ENCODE results near the gene ZNF827.

ZNF827 gene

DNA sequence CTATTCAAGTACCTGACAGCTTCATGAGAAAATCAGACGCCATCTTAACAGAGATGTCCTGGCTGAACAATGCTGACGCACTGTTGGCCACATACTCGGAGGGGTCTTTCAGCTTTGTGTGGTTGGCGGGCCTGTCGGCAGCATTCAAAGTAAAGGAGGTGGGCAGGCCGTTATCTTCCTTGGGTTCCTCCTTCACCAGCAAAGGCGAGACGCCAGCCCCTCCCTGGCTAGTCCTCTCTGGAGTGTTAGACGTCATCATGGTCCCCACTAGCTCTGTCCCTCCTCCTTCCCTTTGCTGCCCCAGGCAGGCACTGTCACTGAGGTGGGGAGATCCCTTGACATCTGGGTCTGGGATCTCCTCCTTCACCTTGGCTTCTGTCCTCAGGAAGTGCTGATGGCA lies 53.0 kb downstream of the ZNF827 start:
- DNase-seq = no peak

DNA sequence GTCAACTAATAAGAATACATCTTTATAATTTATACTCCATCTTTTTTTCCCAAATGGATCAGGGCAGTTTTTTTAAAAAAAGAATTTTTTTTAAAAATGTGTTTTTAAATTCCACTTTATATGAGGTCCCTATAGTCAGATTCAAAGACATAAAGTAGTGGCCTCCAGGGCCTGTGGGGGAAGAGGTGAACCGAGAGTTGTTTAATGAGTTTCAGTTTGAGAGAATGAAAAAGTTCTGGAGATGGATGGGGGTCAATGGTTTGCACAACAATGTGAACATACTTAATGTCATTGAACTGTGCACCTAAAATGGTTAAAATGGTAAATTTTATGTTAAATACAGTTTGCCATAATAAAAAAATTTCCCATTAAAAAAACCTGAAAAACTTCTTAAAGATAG lies 53.8 kb downstream of the ZNF827 start:
- DNase-seq = no peak

DNA sequence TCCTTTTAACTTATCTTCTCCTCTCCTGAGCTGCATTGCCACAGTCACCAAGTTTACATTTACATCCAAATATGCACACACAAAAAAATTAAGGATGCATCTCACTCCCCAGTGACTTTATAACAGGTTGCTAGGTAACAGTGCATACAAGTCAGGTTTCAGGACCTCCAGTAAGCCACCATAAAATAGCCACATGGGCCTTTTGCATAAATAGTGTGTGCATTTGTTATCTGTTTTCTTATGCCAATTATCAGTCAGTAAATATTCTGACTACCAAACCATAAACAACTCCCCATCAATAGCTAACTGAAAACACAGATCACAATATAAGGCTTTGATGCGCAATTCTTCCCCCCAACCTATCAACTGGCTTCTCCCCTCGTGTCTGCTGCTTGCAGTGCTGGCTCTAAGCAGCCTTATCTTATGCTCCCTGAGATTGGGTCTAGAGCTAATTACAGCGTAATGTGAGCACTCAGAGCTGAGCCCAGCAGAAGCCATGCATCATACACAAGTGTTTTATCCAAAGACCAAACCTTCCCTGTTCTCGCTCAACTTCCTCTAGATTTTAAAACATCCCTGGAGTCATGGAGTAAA lies 55.4 kb downstream of the ZNF827 start:
- no peak for DNase-seq

DNA sequence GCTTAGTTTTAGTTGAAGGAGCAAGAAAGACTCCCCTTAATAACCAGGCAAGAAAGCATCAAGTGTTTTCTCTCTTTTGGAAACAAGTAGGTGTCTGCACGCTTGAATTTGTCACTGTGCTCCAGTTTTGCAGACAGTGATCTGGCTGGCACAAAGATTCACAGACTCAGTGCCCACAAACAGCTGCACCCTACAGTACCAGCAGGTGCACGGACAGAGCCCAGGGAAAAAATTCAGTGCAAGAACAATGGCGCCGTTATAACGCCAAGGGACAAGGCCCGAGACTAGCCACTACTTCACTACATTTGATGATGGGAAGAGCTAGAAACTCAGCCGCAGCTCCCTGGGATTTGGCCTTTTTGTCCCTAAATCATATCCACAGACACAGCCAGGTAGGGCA lies 56.0 kb downstream of the ZNF827 start:
- no peak for DNase-seq

DNA sequence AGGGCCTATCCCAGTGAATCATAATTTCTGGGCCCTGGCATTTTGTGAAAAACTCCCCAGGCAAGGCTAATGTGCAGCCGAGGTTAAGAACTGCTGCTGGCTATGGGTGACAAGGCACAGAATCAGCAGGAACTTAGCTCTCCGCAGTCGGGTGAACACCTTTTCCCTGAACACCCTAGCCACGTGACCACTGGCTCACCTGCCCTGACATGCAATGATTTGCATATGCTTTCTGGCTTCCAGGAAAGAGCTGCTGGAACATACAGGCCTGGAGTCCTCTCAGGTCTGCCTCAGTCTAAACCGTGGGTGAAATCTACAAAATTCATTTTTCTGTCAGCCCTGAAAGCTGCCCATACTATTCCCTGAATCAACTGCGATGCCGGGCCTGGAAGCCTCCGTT lies 56.6 kb downstream of the ZNF827 start:
- DNase-seq = no peak

DNA sequence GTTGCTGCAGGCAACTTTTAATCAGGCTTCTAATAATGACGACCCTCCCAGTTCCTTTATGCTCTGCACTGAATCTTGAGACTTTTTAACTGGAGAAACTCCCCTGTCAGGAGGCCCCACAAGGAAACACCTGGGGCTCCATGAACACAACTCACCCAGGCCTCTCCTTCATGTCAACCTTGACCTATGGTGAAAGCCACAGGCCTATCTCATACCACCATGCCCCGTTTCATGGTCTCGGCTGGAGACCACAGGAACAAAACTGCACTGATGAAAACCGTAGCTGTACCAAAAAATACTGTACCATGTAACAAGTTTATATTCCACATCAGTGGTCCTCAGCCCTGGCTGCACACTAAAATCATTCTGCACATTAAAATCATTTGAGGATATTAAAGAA lies 57.0 kb downstream of the ZNF827 start:
- DNase-seq = no peak

DNA sequence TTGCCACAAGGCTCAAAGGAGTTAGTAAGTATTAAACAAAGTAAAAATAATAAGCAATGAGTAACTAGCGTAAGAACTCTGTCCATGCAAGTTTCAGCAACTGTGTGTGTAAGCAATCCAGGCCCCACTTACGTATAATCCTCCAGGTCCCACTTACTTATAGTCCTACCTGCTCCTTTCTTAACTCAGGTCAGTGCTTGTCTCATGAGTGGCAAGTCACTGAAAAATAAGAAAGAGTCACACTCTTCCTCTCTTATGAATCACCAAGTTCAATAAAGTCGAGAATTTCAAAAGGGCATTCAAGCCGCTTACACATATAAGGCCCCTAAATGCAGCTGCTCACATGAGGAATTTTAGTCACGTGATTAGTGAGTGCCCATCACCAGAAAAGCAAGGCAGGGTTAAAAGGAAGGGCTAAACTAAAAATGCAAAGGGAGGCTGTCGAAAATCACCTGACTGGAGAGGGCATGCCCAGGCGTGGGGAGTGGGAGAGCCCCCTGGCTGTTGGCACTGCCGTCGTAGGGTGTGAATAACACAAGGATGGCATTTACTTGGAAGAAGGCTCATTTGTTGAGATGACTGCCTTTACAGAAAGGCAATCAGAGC lies 58.2 kb downstream of the ZNF827 start:
- no peak for DNase-seq

DNA sequence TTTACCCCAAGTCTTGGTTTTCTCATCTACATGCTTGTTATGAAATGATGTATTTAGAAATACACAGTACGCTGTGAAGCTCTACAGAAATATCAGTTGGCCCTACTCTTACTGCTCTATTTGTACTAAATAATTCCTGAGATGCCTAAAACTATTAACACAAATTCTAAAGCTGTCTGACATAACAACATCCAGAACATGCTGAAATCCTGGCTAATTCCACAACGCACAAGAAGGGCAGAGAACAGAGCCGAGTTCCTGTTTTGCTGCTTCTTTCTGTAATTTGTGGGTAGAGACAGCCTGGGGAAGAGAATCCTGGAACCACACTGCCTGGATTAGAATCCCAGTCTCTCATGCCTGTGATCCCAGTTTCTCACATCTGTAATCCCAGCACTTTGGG lies 59.0 kb downstream of the ZNF827 start:
- no peak for DNase-seq

DNA sequence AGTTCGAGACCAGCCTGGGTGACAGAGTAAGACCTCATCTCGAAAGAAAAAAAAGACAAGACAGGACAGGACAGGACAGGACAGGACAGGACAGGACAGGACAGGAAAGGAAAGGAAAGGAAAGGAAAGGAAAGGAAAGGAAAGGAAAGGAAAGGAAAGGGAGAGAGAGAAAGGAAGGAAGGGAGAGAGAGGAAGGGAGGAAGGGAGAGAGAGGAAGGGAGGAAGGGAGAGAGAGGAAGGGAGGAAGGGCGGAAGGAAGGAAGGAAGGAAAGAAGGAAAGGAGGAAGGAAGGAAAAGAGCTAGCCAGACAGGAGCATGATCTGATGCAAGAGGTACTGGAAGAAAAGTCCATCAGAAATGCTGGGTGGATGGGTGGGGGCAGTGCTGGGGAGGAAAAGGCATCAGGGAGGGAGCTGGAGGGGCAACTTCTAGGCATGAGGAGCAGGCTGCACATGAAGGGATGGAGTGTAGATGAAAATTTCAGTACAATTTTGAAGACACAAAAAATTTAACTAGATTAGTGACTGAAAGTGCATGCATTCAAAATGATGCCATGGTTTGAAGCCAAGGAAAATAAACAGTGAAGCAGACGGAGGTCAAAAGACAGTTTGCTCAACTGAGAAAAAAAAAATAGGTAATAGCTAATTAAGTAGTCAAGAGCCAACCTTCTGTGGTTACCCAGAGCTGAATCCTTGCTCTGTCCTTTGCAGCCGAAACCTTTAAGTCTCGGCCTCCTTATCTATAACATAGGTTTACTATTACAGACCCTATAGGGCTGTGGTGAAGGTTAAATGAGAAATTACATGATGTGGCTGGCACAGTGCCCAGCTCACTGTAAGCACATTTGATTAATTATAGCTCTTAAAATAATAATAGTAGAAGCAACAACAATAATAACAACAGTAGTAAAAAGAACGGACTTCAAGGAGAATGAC lies 59.9 kb downstream of the ZNF827 start:
- DNase-seq = no peak

DNA sequence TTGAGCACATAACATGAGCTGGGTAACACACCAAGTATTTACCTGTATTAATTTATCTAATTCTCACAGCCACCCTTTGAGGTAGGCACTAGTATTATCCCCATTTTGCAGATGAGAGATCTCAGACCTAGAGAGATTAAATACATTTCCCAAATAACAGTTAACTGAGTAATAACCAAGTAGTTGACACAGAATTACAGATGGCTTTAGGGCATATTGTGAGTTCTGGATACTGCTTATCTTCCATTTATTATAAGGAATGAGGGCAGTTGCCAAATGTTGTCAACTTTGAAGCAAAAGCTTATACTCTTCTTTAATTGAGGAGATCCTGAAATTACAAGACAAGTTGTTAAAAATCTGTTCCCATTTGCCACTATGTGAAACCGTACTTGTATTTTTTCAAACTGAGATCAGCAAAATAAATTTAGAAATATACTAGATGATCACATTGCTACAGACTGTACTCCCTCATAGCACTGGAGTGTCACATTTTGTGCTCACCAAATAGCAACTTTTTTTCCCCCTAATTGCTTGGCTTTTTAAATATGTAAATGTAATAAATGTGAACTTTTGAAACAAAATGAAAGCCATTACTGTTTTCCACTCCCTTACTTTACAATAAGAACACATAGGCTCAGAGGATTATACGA lies 62.0 kb downstream of the ZNF827 start:
- DNase-seq = no peak

DNA sequence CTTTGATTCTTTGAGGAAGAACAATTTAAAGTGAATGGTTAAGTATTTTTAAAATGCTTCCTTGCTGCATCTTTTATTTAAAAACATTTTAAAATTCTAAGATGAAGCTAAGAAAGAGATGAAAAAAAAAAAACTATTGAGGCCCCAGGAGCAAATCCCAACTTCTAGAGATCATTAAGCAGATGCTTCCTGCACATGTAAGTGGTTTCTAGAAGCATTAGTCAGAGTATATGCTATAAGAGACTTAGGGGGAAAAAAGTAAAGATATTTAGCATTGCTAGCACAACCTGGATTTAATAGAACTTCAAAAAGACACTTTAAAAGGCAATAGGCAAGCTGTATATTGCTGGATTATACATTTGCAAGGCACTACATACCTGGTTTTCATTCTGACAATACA lies 64.7 kb downstream of the ZNF827 start:
- DNase-seq = no peak

DNA sequence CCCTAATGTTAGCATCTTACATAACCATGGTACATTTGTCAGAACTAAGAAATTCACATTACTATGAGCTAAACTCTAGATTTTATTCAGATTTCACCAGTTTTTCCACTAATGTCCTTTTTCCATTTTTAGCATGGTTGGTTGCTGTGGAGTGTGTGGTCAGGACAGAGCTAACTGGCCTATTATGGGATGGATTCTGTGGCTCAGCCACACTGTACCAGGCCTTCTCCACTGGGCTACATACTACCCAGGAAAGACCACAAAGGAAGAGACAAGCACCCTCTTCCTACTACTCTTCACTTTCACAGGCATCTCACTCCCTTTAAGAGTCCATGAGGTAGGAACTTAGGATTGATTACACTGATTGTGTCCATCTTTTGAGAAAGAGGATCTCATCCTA lies 67.4 kb downstream of the ZNF827 start:
- no peak for DNase-seq

DNA sequence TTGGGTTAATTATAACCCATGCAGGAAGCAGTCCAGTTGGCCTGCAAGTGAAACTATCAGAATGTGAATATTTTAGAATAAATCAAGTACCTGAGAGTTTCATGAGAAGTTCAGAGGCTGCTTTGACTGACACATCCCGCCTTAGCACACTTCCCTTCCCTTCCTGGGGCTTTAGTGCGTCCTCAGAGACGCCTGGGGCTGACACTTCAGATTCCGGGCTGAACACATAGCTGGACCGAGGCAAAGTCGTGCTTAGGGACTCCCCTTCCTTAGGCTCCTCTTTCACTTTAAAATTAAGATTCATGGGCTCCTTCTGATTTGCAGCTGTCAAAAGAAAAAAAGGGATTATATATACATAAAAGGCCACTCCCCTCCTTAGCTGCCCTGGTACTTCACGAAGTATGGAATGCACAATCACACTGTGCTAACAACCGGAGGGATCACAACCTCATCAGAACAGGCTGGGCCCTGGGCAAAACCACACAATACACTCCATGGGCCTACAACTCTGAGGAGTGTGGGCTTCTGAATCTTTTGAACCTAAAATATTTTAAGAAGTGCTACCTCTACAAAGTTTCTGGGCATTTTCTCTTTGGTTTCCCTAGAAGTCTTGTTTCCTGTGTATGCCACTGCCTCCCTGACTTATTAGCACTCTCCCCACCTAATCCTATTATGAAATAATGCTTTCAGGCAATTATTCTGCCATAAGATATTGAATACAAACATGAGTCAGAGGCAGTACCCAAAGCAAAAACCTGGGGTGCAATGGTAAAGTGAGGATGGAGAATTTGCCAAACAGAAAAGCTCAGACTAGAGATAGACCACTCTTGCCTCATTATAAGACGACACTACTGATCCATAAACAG lies 68.2 kb downstream of the ZNF827 start:
- DNase-seq = no peak

DNA sequence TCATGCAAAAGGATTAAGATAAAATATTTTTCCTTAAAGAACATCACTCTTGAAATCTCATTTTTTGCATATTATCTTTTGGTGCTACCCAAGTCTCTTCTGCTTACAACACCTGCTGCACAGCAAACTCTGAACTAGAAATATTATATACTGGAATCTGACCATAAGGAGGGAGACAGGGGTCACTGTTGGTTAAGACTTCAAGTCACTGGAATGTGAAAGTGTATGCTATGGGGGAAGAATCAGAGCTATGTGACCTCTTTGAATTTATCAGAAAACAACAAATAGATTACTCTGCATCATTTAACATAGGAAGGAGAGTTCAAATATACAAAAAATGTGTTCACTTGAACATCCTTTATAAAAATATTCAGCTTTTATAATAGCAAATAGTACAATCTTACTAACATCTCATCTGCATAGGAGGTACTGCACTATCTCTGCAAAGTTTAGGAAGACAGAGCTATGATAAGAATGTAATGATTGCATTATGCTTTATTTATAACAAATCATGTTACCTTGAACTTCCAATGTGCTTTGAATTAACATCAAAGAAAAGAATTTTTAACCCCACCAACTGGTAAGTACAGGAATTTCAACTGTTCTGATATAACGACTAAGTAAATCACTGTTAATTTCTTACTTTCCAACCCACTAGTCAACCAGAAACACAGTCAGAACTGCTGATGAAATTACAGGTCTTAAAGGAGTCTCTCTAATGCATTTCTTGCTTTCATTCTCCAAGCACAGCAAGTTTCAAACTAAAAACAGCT lies 69.8 kb downstream of the ZNF827 start:
- DNase-seq = no peak

DNA sequence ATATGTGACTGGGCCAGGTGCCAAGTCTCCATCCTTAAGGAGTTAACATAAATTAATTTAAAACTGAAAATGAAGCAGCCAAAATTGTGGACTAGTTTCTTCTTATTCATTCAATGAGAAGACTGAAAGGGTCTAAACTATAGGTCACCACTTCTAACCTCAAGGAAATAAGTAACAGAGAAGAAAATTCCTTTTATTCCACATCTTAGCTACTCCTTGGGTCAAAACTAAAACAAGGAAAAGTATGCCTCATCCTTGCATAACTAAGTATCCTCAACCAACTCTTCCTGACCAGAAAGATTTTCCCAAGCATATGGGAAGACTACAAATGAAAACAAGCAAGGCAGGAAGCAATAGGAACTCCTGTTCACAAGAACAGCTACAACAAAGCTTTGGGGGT lies 71.2 kb downstream of the ZNF827 start:
- DNase-seq = no peak

DNA sequence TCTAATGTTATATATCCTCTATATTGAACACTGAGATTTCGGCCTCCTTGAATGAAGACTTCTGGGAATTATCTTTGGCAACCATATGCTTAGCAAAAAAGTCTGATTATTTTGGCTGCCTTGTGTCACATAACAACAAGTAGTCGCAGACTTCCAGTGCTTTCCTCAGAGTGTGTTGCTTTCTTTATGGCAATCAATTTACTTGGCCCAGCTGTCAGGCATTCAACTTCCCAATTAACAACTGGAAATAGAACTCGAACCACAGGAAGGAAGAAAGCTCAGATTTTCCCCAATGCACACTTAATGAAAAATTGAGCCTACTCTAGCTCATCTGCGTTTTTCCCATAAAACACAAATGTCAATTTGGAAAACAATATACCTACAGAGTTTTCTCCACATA lies 71.6 kb downstream of the ZNF827 start:
- no peak for DNase-seq

DNA sequence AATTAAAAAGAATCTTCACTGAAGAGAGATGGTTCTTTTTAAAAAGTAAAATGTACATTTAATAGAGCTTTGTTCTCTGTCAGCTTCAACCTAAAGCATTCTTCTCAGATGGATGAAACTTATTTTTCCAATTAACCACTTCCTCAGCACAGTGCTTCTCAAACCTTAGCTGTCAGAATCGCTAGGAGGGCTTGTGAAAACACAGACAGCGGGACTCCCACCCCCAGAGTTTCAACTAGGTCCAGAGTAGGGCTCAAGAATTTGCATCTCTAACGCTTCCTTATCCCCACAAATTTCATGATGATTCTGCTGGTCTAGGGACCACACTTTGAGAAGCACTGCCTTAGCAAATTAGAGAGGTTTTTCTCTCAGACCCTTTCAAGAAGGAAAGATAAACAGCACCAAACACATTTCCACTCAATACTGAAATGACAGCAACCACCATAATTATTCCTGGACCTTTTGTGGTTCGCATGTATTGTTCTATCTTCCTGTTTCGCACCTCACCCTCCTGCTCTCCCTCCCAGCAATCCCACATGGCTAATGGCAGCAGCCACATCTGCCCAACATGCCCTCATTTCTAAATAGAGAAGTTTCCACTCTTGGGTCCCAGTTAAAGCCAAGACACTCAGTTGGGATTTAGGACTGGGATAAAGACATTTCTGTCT lies 73.2 kb downstream of the ZNF827 start:
- DNase-seq = no peak

DNA sequence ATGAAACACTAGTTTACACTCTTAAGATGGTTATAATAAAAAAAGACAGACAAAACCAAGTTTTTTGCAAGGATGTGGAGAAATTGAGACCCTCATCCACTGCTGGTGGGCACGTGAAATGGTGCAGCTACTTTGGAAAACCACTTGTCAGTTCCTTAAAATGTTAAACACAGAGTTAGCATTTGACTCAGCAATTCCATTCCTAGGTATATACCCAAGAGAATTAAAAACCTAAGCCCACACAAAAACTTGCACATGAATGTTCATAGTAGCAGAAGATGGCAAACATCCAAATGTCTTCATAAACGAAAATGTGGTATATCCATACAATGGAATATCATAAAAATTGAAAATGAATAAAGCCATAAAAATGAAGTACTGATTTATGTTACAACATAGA lies 75.4 kb downstream of the ZNF827 start:
- DNase-seq = no peak

DNA sequence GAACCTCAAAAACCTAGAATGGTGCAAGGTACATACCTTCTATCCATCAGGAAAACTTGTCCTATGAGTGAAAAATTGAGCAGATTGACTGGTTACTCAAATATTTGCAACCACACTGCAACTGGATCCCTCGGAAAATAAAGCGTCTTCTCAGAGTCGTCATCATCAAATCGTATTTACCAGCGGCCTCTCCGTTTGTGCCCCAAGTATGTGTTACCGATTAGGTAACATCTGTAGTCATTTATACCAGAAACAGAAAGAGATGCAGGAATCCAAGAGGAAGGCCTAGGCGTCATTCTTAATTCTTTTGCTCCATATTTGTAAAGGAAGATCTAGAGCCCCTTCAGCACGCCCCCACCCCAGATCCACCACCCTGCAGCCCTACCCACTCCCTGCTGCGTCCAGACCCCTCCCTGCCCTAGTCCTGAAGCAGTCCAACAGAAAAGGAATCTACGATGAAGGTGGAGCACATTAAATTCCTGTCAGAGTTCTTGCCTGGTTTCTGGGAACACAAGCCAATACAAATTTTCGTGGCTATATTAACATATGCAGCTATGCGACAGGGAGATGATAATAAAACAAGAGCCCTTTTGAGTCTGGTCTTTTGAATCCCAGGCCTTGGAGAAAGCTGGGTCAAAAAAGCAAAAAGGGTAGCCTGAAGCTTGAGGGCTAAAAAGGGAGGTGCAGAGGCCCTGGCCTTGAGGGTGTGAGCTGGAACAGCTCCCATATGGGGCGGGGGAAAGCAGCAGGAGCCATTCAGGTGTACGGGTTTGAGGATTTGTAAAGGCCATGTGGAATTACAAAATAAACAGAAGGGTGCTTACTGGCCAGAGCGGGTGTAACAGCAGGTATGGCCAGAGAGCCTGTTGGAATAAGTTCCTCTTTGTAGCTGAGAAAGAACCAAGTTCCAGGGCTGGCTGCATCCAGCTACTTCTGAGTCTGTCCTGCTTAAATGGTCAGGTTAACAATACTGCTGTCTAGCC lies 77.0 kb downstream of the ZNF827 start:
- DNase-seq = no peak

DNA sequence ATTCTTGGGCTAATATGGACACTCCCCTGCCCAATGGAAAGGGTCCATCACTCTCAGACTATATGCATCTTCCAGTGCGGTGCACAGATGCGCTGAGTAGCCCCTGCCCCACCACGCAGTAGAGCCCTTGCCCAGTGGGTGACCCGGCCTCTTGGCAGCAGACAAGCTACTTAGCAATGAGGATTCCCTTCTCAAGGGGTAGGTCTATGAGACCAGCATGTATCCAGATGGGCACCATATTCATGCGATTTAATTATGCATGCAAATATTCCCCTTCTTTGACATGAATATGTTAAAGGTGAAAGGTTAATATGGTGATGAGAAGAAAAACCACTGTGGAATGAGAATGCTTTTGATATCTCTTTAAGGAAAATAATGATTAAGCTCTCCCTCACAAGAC lies 77.7 kb downstream of the ZNF827 start:
- no peak for DNase-seq
